CD4-positive, alpha-beta T cell treated with Interleukin-15 for 1 hour (primary cell): ENCODE data around the gene ARHGAP26.
A peak's percentile ranks its signal among the peaks of the same experiment; 100 is the strongest.
"Not testable (repeated sequence)": the region's sequence is repeated elsewhere in the genome, so short reads cannot be mapped to it uniquely, and the experiment has no call there.

Source experiments
- DNase-seq: peaks from one replicate; pipeline ENCODE4 v3.0.0-alpha.2; 2020

ARHGAP26 gene

DNA sequence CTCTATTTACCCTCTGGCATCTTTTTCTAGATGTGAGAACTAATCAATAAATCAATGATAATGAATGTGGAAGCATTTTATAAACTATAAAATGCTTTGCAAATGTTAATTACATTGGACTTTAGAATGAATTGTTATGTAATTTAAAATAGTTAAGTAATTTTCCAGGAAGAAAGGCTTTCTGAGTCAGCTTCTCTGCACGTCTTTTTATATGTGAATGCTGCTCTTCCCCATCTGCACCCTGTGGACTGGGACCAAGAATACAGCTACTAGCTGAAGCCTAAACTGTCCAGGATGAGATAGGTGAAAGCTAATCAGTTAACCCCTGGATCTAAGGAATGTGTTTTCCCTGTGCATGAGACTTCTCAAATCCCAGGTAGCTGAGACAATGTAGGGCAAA is 340.4 kb downstream of the ARHGAP26 start:
- no peak for DNase-seq

DNA sequence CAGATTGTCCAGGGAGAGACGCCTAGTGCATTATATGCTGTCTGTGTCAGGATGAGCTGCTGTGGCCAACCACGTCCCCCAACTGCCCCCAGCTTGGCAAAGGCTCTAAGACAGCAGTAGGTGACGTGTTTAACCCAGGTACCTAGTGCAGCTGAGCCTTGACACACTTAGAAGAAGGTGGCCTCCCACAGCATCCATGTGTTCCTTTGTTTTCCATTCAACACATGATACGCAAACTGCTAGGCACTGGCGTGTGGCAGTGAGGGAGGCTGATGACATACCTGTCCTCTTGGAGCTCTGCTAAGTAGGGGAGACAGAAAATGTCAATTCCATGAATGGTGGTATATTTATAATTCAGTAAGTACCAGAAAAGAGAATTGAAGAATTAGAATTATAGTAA is 341.6 kb downstream of the ARHGAP26 start:
- no peak for DNase-seq

GRCh38 chr5:143113461-143113860 is 343.3 kb downstream of the ARHGAP26 start:
- DNase-seq, result no peak

GRCh38 chr5:143114481-143114880 is 344.3 kb downstream of the ARHGAP26 start:
- DNase-seq, result no peak

- no peak for DNase-seq
Observed at GRCh38 chr5:143115381-143115780, 345.2 kb downstream of the ARHGAP26 start.

DNA sequence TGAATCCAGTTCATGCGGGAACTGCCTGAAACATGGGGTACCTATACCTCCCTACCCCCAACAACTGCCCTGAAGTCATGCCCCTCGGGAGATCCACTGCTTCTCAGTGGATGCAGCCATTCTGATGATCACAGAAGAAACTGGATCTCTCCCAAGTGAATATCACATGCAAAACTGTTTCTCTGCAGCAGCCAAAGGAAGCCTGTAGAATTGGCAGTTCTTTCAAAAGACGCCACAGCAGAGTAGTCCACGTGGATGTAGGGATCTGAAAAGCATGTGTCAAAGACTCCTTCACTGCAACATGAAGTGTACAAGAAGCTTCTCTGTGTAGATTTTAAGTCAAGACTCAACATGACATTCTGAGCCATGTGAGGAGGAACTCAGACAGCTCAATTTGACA is 346.6 kb downstream of the ARHGAP26 start:
- DNase-seq, result no peak

- no peak for DNase-seq
Observed at GRCh38 chr5:143117821-143118220, 347.6 kb downstream of the ARHGAP26 start.

DNA sequence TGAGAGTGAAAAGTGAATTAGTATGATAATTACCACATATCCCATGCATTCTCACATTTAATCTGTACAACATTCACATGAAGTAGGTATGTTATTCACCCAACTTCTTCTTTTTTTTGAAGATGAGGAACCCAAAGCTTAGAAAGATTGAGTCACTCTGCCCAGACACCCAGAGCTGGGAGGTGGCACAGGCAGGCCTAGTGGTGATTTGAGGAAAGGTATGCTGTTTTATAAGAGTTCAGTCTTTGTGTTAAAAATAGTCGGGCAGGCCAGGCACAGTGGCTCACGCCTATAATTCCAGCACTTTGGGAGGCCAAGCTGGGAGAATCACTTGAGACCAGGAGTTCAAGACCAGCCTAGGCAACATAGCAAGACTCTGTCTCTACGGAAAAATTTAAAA is 348.0 kb downstream of the ARHGAP26 start:
- peak; percentile 47 for DNase-seq

DNA sequence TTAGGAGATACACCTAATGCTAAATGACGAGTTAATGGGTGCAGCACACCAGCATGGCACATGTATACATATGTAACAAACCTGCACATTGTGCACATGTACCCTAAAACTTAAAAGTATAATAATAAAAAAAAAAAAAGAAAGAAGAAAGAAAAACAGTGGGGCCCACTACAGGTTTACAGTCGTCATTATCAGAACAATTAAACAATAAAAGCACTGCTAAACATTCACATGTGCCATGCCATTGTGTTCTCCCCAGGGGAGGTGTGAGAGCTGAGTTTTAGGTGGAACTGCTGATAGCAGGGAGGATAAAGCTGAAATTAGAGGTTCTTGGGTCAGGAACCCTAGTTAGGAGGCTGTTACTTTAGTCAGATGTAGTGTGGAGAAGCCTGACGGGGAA is 348.6 kb downstream of the ARHGAP26 start:
- DNase-seq, result not testable (repeated sequence)

- DNase-seq, result no peak
Observed at GRCh38 chr5:143119291-143119769, 349.2 kb downstream of the ARHGAP26 start.

DNA sequence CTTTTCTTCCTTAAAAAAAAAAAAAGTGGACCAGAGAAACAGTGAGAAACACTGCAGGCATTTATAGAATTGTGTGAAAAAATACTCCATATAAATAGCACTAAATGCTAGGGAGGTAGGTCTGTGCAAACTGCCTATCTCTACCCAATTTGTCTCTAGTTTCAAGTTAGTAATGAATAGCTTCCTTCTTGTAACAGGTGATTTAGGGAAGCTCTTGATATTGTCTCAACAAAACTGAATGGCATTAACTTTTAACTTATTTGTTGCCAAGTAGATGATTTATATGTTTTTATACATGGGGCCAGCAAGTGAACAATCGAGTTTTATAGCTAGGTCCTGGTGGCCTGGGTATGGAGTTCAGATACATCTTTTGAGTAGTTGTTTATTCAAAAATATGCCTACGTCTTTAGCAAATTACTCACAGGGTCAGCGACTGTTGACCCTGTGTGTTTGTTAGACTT is 349.7 kb downstream of the ARHGAP26 start:
- no peak for DNase-seq

GRCh38 chr5:143120460-143121134 is 350.4 kb downstream of the ARHGAP26 start:
- no peak for DNase-seq

GRCh38 chr5:143121135-143121475 is 350.9 kb downstream of the ARHGAP26 start:
- no peak for DNase-seq

DNA sequence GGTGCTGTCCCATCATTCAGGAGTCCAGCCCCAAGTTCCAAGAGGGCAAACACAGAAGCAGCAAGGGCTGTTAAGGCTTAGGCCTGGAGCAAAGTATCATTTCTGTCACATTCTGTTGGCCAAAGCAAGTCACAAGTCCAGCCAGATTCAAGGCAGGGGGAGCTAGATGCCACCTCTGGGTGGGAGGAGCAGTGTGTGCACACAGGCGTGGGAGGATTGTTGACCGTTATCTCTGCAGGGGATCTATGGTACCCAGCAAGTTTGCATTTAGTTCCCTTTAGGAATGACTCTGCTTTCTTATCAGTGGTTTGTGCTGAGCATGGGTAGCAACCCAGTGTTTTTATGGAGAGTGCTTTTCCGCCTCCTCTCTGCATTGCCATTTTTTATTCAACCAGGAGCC is 354.4 kb downstream of the ARHGAP26 start:
- DNase-seq, result no peak

GRCh38 chr5:143126174-143127019 is 356.2 kb downstream of the ARHGAP26 start:
- DNase-seq, result no peak

GRCh38 chr5:143128412-143129071 is 358.4 kb downstream of the ARHGAP26 start:
- no peak for DNase-seq

DNA sequence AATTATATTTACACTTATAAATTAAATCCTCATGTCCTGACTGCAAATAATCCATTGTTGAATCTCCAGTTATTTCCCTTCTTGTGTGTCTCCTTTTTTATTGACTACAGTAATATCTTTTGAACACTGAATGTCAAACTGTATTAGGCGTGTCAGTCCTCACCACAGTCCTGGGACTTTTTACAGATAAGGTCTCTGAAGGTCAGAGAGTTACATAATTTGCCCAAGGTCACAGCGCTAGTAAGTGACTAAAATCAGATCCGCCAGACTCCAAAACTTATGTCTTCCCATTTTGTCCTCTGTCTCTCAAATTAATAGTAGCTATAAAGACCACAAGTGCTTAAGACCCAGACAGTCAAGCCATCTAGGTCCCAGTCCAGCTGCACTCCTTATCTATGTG is 359.0 kb downstream of the ARHGAP26 start:
- no peak for DNase-seq

- no peak for DNase-seq
Observed at GRCh38 chr5:143129910-143130612, 359.9 kb downstream of the ARHGAP26 start.

DNA sequence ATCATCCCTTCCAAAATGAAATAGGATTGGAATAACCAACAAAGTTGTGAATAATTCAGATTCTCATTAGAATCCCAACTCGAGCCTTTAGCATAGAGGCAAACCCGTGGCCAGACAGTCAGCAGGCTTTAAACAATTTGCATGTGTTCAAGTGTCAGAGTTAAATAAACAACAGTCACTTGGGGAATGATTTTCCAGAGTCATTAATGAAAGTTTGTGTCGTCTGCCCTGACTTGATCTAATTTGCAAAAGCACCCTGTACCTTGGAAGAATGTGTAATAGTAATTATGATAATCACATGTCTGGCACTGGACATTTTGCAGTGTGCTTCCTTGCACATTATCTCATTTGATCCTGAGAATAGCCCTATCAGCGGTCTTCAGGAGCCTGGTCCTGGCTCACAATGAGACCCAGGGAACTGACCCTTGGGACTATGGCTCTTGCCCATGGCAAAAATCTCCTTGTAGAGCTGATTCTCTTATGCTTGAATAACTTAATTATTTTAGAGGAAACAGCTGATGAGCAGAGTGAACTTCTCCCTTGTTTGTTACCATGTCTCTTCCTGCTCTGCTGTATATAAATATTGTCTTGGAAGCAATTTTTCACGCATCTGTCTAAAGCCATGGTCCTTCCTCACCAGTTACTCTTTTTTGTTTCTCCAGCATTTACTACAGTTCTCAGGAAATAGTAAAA is 360.6 kb downstream of the ARHGAP26 start:
- DNase-seq, result no peak

DNA sequence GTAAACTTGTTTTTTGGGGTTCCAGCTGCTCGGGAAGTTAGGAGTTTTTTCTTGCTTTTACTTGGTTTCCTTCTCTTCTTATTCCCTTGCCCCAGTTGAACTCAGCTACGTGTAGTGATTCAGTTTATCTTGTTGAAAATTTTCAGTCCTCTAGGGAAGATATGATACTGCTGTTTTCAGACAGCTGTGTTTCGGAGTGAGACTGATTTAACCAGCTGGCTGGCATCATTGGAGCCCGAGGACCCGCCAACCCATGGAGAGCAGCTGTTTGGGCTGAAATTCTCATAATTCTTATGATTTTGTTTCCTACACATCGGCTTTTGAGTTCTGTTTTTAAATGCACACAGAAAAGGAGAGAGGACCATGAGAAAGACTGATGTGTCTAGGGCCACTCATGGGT is 361.8 kb downstream of the ARHGAP26 start:
- DNase-seq, result no peak

DNA sequence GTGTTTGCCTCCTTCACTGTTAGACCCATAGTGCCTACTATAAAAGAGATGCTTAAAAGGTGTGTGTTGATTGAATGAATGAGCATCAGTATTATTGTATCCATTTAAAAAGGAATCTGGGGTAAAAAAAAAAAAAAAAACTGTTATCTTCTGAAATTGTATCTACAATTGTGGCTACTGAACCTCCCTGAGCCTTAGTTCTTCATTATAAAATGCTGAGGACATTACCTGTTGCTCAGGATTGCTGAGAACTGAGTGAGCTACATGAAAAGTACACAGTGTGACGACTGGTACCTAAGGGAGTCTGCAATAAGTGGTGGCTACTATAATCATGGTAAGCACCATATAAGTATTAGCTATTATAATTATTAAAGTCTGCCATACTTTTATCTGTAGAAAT is 362.6 kb downstream of the ARHGAP26 start:
- no peak for DNase-seq

GRCh38 chr5:143133721-143134120 is 363.5 kb downstream of the ARHGAP26 start:
- DNase-seq, result no peak
